Endothelial cell of umbilical vein (primary cell): Measurements from ENCODE around the gene STPG3. TPM values are rescaled to one million over a fixed set of nuclear protein-coding genes. Genes with fewer than 3 reads are reported as not detected.

ENCODE experiments used
- BruUV-seq: library from RNA; stranded (reverse); fragments of 400-500 nt; replicated peaks from 2 replicates; lab custom pipeline; 2021; lab: Mats Ljungman, UMichigan
- CTCF ChIA-PET: fragments of 300-600, 350-600 bp; sonication (Branson Sonifier 250); formaldehyde crosslinking; loops from one replicate; lab custom pipeline; 2021; ENCODE audit warnings: antibody characterized with exemption, inconsistent platforms; lab: Charles Lee
- POLR2A ChIA-PET: fragments of 300-600, 350-600 bp; sonication (Branson Sonifier 250); formaldehyde crosslinking; loops from one replicate; lab custom pipeline; 2021; ENCODE audit warnings: antibody characterized with exemption, inconsistent platforms; lab: Charles Lee
- DNase-seq: peaks from one replicate; pipeline ENCODE4 v3.0.0-alpha.2; 2011; ENCODE audit warnings: low read depth, low spot score
- FAIRE-seq: peaks from 2 replicates; lab custom pipeline; 2011; peaks lifted over from hg19 to GRCh38; lab: Jason Lieb, UNC
- H2AFZ ChIP-seq: 2 replicates; pipeline ENCODE4 v1.6.0; 2012; ENCODE audit warnings: low read depth, low read length, control low read depth, inconsistent platforms
- H3K27ac ChIP-seq: 2 replicates; pipeline ENCODE4 v1.5.1; 2011; ENCODE audit warnings: low read depth, mild to moderate bottlenecking, control low read depth, low read length, moderate library complexity; ENCODE audit not compliant: insufficient read depth
- H3K27me3 ChIP-seq, 2 experiments: 2 replicates each; pipeline versions ENCODE4 v1.6.0 to v1.6.1; 2011; ENCODE audit warnings: low read length in 2 of 2, mixed read lengths in 1 of 2; ENCODE audit not compliant: control insufficient read depth in 2 of 2, insufficient read depth in 2 of 2
- H3K36me3 ChIP-seq, 2 experiments: 2 replicates in 1 of 2; 3 replicates in 1 of 2; pipeline ENCODE4 v1.5.1; 2011; ENCODE audit warnings: low read length in 2 of 2, mild to moderate bottlenecking in 1 of 2, moderate library complexity in 1 of 2; ENCODE audit not compliant: control insufficient read depth in 2 of 2, insufficient read depth in 2 of 2; ENCODE audit errors: extremely low read depth in 1 of 2
- H3K4me1 ChIP-seq: 3 replicates; pipeline ENCODE4 v1.5.1; 2011; ENCODE audit warnings: mild to moderate bottlenecking, low read length; ENCODE audit not compliant: control insufficient read depth, insufficient read depth; ENCODE audit errors: extremely low read depth
- H3K4me2 ChIP-seq: 2 replicates; pipeline ENCODE4 v1.6.1; 2011; ENCODE audit warnings: low read length, control low read depth, mixed read lengths; ENCODE audit not compliant: insufficient read depth
- H3K4me3 ChIP-seq, 3 experiments: fragments of 200-600 bp in 1 of 3; sonication (generic), shearing (Covaris generic) in 1 of 3; replicated peaks in 1 of 3; 2 replicates each; pipeline ENCODE4 v1.5.1; 2011 to 2016; ENCODE audit warnings: control low read depth in 3 of 3, low read length in 3 of 3, mild to moderate bottlenecking in 2 of 3, inconsistent platforms in 1 of 3, low read depth in 1 of 3, moderate library complexity in 1 of 3; ENCODE audit not compliant: insufficient read depth in 1 of 3
- H3K79me2 ChIP-seq: 2 replicates; pipeline ENCODE4 v1.6.0; 2012; ENCODE audit warnings: low read length, inconsistent platforms; ENCODE audit not compliant: control insufficient read depth, insufficient read depth
- H3K9ac ChIP-seq: replicated peaks from 2 replicates; pipeline ENCODE3; 2011; ENCODE audit warnings: low read length, control low read depth; ENCODE audit not compliant: insufficient read depth; ENCODE audit errors: extremely low read depth
- H3K9me1 ChIP-seq: replicated peaks from 3 replicates; pipeline ENCODE4 v1.6.0; 2011; ENCODE audit warnings: mild to moderate bottlenecking, low read length; ENCODE audit not compliant: control insufficient read depth, insufficient read depth; ENCODE audit errors: extremely low read depth
- H3K9me3 ChIP-seq: replicated peaks from 2 replicates; pipeline ENCODE4 v1.5.1; 2012; ENCODE audit warnings: low read length, inconsistent platforms; ENCODE audit not compliant: control insufficient read depth, insufficient read depth
- H4K20me1 ChIP-seq: replicated peaks from 2 replicates; pipeline ENCODE3; 2011; ENCODE audit warnings: mild to moderate bottlenecking, low read length; ENCODE audit not compliant: control insufficient read depth, insufficient read depth; ENCODE audit errors: extremely low read depth
- FOS ChIP-seq: IDR thresholded peaks from 2 replicates; pipeline ENCODE4 v1.6.1; 2011; ENCODE audit warnings: mild to moderate bottlenecking, low read length, moderate library complexity, borderline replicate concordance; ENCODE audit not compliant: insufficient read depth
- GATA2 ChIP-seq: IDR thresholded peaks from 2 replicates; pipeline ENCODE4 v1.7.0; 2011; ENCODE audit warnings: low read depth, mild to moderate bottlenecking, moderate library complexity, mixed read lengths, low read length; ENCODE audit not compliant: insufficient read length, insufficient read depth
- JUN ChIP-seq: IDR thresholded peaks from 2 replicates; pipeline ENCODE4 v1.6.1; 2011; ENCODE audit warnings: borderline replicate concordance, low read depth; ENCODE audit not compliant: insufficient read length, insufficient read depth
- POLR2A ChIP-seq: IDR thresholded peaks from 2 replicates; pipeline ENCODE4 v1.6.1; 2012; ENCODE audit warnings: low read depth, mild to moderate bottlenecking, control low read depth, low read length
- POLR2AphosphoS5 ChIP-seq: IDR thresholded peaks from 2 replicates; pipeline ENCODE4 v1.6.1; 2012; ENCODE audit warnings: low read depth, mild to moderate bottlenecking, control low read depth, low read length, moderate library complexity; ENCODE audit not compliant: insufficient read depth
- dilution Hi-C: fragments of 300-500 bp; cut with MboI; formaldehyde crosslinking; loops from one replicate; pipeline ENCODE4 v1.15.0; 2019; ENCODE audit warnings: low sequenced_read_pairs; ENCODE audit not compliant: extremely low pct_ligation_motif_present
- intact Hi-C: fragments of 100-400 bp; cut with micrococcal nuclease; formaldehyde crosslinking; loops from one replicate; pipeline ENCODE4 v1.10.0; 2022
- polyA plus RNA-seq, 4 experiments: library from polyadenylated mRNA; depleted of rRNA in 3 of 4; stranded (reverse) in 3 of 4; unstranded in 1 of 4; fragments of >200 nt; gene quantifications; 2 replicates each; pipeline versions ENCODE4 v1.2.1 to v1.2.3, GENCODE V29; 2011 to 2012; ENCODE audit warnings: missing spikeins in 1 of 4
- total RNA-seq: library from RNA; stranded (reverse); gene quantifications from 2 replicates; pipeline ENCODE4 v1.2.3, GENCODE V29; 2021
- TF ChIP-seq, protein P1 (sequence below): IDR thresholded peaks from 2 replicates; pipeline ENCODE4 v1.6.1; 2011; ENCODE audit not compliant: insufficient read depth, insufficient read length

STPG3 gene
- total and polyA plus RNA-seq, 2 donors (not counting 3 experiments of a cell fraction or from before 2014, with no cell fraction given): not detected

DNA sequence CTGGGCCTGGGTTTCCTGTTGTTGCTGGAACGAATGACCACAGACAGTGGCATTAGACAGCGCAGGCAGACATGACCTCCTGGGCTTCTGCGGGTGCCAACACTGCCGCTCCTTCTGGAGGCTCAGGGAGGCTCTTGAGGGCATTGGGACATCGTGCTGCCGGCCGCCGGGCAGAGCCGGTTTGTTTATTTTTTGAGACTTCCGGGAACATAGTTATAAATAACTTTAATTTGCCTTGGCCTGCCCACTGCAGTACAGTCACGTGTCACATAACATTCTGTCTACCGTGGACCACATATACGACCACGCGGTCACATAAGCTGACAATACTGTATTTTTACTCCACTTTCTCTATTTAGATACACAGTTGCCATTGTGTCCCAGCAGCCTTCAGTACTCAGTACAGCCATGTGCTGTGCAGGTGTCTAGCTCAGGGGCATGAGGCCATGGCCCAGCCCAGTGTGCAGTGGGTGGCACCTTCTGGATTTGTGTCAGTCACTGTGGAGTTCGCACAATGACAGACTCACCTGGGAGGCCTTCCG, 18.2 kb downstream of the STPG3 start:
- Histone ChIP-seq H3K36me3 (peaks cover 0 to 35% of the 10 kb centered on the region in 2 experiments), H3K4me3 (no peak overlapping the region), H3K9me1 (no peaks in the 10 kb centered on the region), H4K20me1 (no peaks in the 10 kb centered on the region), H3K27me3 (no peaks in the 10 kb centered on the region), H3K27ac (peak overlapping the region; percentile 47), H2AFZ (no peak overlapping the region), H3K9ac (no peak overlapping the region), H3K79me2 (no peaks in the 10 kb centered on the region), H3K4me2 (no peak overlapping the region), H3K4me1 (peaks cover 22% of the 10 kb centered on the region), H3K9me3 (no peaks in the 10 kb centered on the region)
- intact Hi-C loops: loop anchor here (1.0 to 2.0 kb wide), 3 partner anchors 8 to 69 kb away; partner anchors contain the start of genes NELFB, TOR4A and TPRN
- peak; percentile 70 for FAIRE-seq
- DNase-seq: peak; percentile 46
- TF ChIP-seq POLR2A: no peak
- TF ChIP-seq, protein P1, sequence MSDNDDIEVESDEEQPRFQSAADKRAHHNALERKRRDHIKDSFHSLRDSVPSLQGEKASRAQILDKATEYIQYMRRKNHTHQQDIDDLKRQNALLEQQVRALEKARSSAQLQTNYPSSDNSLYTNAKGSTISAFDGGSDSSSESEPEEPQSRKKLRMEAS: peak; percentile 68
- TF ChIP-seq FOS: no peak
- peak; percentile 4 for TF ChIP-seq POLR2AphosphoS5
- no peak for TF ChIP-seq GATA2
- BruUV-seq: no TSS peak
- ChIA-PET POLR2A (interaction anchor here (0.8 to 1.4 kb wide), 2 partner anchors 27 to 29 kb away, joined by 5 to 7 read pairs; partner anchors contain the start of gene TUBB4B), CTCF (interaction anchor here (0.9 to 1.3 kb wide), 3 partner anchors 15 to 33 kb away, joined by 3 to 9 read pairs (median 3); partner anchors contain the start of gene NELFB)
- dilution Hi-C loops: no loop called here

DNA sequence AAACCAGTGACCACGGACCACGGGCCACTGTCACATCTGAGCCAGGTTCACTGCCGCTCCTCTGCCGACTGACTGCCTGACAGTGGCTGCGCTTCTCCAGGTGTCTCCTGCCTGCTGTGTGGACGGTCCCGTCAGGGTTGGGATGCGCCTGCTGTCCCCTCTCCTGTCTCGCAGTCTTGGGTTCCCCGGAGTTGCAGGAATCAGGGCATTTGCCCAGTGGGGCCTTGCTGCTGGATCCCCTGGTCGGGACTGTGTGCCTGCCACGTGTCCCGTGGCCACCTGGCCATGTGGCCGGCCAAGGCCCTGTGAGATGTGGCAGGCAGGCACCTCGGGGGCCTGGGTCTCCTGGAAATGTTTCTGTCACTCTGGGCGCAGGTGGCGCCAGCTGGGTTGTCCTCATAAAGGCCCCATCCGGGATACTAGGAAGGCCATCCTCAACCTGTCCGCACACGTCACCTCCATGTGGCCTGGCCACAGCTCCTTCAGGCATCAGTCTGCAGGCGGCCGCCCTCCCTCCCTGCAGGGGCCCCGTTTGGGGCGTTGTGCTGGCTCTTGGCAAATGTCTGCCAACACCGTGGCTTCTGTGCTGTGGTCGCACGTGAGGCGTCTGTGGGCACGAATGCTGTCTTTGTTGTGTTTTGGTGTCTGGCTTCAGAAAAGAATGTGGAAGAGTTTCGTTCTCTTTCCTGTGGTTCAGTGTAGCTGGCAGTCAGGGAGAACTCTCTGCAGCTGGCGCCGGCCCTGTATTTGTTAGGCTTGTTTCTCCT, 20.0 kb downstream of the STPG3 start:
- POLR2A ChIA-PET: no interaction called here
- no peaks in the 10 kb centered on the region for H3K9me1 ChIP-seq
- TF ChIP-seq JUN: no peak
- no peak overlapping the region for H2AFZ ChIP-seq
- peaks cover 0 to 28% of the 10 kb centered on the region in 2 experiments for H3K36me3 ChIP-seq
- no peak overlapping the region for H3K4me3 ChIP-seq
- H3K4me2 ChIP-seq: no peak overlapping the region
- dilution Hi-C loops (no loop called here), intact Hi-C loops (no loop called here)
- H4K20me1 ChIP-seq: no peaks in the 10 kb centered on the region
- no TSS peak for BruUV-seq
- H3K27me3 ChIP-seq: no peaks in the 10 kb centered on the region
- H3K4me1 ChIP-seq: peaks cover 23% of the 10 kb centered on the region
- no peak overlapping the region for H3K9ac ChIP-seq
- CTCF ChIA-PET: no interaction called here
- no peaks in the 10 kb centered on the region for H3K79me2 ChIP-seq
- no peak overlapping the region for H3K27ac ChIP-seq
- no peaks in the 10 kb centered on the region for H3K9me3 ChIP-seq
- DNase-seq (no peak), FAIRE-seq (no peak)
